Measurements from ENCODE around the gene NCAM1. TPM values are rescaled to one million over a fixed set of nuclear protein-coding genes. Genes with fewer than 3 reads are reported as not detected.

NCAM1 gene
- total RNA-seq, 1 experiment from 2014 or later = 0.22 TPM

DNA sequence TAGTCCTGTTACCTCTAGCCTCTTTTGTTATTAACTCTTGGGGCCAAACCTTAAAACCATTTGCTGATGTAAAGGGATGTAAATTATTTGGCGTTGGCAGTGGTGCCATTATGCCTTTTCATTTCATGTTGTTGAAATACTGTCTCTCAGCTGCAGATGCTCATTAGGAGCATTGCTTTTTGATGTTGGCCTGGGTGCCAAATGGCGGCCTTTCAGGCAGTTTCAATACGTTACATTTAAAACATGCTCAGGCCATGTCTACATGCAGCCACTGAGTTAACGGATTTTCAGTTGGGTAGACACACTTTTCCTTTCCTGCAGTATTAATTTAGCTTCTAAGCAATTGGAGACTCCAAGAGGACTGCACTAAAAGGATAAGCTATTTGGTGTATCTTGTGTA, 5.3 kb downstream of the NCAM1 start:
- Histone ChIP-seq H2AFZ (ENCODE audit: low read depth, low read length, poor library complexity, severe bottlenecking) (no peak overlapping the region), H3K4me3 (replicated peaks in 1 of 2; ENCODE audit: low read depth in 1 of 2, low read length in 2 of 2) (no peak overlapping the region), H3K9ac (ENCODE audit: low read length) (no peak overlapping the region), H3K36me3 (ENCODE audit: control insufficient read depth in 1 of 2, insufficient read depth in 2 of 2, low read length in 2 of 2) (no peaks in the 10 kb centered on the region), H3K9me3 (ENCODE audit: control insufficient read depth in 1 of 2, insufficient read depth in 1 of 2, low read depth in 1 of 2, low read length in 2 of 2) (no peaks in the 10 kb centered on the region), H3K9me2 (ENCODE audit: insufficient read depth) (no peaks in the 10 kb centered on the region), H3K27ac (ENCODE audit: low read depth, low read length) (no peak overlapping the region), H3K4me2 (ENCODE audit: low read length) (no peak overlapping the region), H3K4me1 (ENCODE audit: control insufficient read depth in 1 of 2, insufficient read depth in 2 of 2, low read length in 2 of 2) (no peaks in the 10 kb centered on the region), H4K20me1 (ENCODE audit: insufficient read depth) (no peaks in the 10 kb centered on the region), H3K79me2 (ENCODE audit: insufficient read depth, low read length) (no peaks in the 10 kb centered on the region), H3K27me3 (ENCODE audit: insufficient read depth, low read length) (peaks cover 47% of the 10 kb centered on the region)
- ChIA-PET CTCF (no interaction called here), RAD21 (ENCODE audit: low non-redundant PET in 1 of 2, low total read pairs in 2 of 2, uncharacterized antibody in 2 of 2, unreplicated experiment in 2 of 2) (no interaction called here), POLR2A (no interaction called here)
- TF ChIP-seq TCF7L2 (IDR thresholded peaks at IDR 0.05; ENCODE audit: borderline replicate concordance, extremely low read depth, insufficient read depth, insufficient read length) (no peak), SIN3A (IDR thresholded peaks at IDR 0.05; ENCODE audit: low read depth) (no peak), ELF1 (IDR thresholded peaks at IDR 0.05; ENCODE audit: borderline replicate concordance, low read depth) (no peak)
- TF ChIP-seq, protein P1, sequence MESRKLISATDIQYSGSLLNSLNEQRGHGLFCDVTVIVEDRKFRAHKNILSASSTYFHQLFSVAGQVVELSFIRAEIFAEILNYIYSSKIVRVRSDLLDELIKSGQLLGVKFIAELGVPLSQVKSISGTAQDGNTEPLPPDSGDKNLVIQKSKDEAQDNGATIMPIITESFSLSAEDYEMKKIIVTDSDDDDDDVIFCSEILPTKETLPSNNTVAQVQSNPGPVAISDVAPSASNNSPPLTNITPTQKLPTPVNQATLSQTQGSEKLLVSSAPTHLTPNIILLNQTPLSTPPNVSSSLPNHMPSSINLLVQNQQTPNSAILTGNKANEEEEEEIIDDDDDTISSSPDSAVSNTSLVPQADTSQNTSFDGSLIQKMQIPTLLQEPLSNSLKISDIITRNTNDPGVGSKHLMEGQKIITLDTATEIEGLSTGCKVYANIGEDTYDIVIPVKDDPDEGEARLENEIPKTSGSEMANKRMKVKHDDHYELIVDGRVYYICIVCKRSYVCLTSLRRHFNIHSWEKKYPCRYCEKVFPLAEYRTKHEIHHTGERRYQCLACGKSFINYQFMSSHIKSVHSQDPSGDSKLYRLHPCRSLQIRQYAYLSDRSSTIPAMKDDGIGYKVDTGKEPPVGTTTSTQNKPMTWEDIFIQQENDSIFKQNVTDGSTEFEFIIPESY (IDR thresholded peaks at IDR 0.05; ENCODE audit: extremely low read depth, insufficient replicate concordance, low read length) = no peak
- TF ChIP-seq, protein P2, sequence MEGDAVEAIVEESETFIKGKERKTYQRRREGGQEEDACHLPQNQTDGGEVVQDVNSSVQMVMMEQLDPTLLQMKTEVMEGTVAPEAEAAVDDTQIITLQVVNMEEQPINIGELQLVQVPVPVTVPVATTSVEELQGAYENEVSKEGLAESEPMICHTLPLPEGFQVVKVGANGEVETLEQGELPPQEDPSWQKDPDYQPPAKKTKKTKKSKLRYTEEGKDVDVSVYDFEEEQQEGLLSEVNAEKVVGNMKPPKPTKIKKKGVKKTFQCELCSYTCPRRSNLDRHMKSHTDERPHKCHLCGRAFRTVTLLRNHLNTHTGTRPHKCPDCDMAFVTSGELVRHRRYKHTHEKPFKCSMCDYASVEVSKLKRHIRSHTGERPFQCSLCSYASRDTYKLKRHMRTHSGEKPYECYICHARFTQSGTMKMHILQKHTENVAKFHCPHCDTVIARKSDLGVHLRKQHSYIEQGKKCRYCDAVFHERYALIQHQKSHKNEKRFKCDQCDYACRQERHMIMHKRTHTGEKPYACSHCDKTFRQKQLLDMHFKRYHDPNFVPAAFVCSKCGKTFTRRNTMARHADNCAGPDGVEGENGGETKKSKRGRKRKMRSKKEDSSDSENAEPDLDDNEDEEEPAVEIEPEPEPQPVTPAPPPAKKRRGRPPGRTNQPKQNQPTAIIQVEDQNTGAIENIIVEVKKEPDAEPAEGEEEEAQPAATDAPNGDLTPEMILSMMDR (IDR thresholded peaks at IDR 0.05 in 2 of 3, conservative IDR thresholded peaks at IDR 0.05 in 1 of 3; ENCODE audit: borderline replicate concordance in 1 of 3, insufficient read depth in 1 of 3, low read depth in 2 of 3, low read length in 2 of 3) = no peak
- TF ChIP-seq, protein P3, sequence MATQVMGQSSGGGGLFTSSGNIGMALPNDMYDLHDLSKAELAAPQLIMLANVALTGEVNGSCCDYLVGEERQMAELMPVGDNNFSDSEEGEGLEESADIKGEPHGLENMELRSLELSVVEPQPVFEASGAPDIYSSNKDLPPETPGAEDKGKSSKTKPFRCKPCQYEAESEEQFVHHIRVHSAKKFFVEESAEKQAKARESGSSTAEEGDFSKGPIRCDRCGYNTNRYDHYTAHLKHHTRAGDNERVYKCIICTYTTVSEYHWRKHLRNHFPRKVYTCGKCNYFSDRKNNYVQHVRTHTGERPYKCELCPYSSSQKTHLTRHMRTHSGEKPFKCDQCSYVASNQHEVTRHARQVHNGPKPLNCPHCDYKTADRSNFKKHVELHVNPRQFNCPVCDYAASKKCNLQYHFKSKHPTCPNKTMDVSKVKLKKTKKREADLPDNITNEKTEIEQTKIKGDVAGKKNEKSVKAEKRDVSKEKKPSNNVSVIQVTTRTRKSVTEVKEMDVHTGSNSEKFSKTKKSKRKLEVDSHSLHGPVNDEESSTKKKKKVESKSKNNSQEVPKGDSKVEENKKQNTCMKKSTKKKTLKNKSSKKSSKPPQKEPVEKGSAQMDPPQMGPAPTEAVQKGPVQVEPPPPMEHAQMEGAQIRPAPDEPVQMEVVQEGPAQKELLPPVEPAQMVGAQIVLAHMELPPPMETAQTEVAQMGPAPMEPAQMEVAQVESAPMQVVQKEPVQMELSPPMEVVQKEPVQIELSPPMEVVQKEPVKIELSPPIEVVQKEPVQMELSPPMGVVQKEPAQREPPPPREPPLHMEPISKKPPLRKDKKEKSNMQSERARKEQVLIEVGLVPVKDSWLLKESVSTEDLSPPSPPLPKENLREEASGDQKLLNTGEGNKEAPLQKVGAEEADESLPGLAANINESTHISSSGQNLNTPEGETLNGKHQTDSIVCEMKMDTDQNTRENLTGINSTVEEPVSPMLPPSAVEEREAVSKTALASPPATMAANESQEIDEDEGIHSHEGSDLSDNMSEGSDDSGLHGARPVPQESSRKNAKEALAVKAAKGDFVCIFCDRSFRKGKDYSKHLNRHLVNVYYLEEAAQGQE (IDR thresholded peaks at IDR 0.05; ENCODE audit: low read depth) = no peak
- DNase-seq (ENCODE audit: low read depth, low spot score) (no peak), ATAC-seq (no peak)
- intact Hi-C loops (cut with micrococcal nuclease) = no loop called here
- BruUV-seq (replicated peaks) = no TSS peak
